ENCODE measurements around the gene SP100. TPM values are rescaled to one million over a fixed set of nuclear protein-coding genes. Genes with fewer than 3 reads are reported as not detected.
"Not testable (repeated sequence)": the region's sequence is repeated elsewhere in the genome, so short reads cannot be mapped to it uniquely, and the experiment has no call there.

SP100 gene
- total and polyA plus RNA-seq, 7 experiments from 2014 or later = 103 to 391 (median 211) TPM

DNA sequence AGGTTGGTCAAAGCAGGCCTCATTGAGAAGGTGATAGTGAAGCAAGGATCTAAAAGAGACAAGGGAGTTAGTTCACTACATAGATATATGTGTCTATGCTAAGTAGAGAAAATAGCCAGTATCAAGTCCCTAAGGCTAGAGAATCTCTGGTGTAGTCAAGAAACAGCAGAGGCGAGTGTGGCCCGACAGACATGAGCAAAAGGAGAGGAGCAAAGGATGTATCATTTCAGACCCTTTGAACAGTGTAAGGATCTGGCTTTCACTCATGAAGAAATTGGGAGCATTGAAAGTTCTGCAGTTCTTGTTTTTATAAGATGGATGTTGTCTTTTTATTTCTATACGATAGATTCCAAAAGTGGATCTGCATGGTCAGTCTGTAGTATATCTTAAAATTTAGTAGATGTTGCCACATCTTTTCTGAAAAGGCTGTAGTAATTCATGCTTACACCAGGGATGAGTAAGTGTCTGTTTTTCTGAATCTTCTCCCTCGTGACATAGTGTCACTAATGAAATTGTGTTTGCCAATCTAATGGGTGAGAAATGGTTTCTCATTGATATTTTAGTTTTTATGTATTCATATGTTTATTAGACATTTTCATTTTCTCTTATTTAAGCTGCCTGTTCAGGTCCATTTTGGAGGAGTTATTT lies 18.8 kb downstream of the SP100 start:
- H3K9me3 Mint-ChIP-seq = peaks cover 4 to 50% (median 7%) of the 10 kb centered on the region in 11 donors
- Histone ChIP-seq H3K9me3 (ENCODE audit: control insufficient read depth in 2 of 3, low read length in 3 of 3) (peaks cover 0 to 14% (median 2%) of the 10 kb centered on the region in 3 experiments), H3K36me3 (ENCODE audit: control insufficient read depth in 2 of 3, insufficient read depth in 3 of 3, low read length in 3 of 3) (peaks cover 0 to 28% (median 7%) of the 10 kb centered on the region in 3 experiments), H3K4me3 (ENCODE audit: low read length) (no peak overlapping the region), H3K4me1 (ENCODE audit: control insufficient read depth in 2 of 2, insufficient read depth in 2 of 2, low read length in 2 of 2) (peaks cover 26 to 33% of the 10 kb centered on the region in 2 donors), H3K27me3 (ENCODE audit: control insufficient read depth in 2 of 2, insufficient read depth in 2 of 2, low read length in 2 of 2) (no peaks in the 10 kb centered on the region), H3K27ac (ENCODE audit: low read depth, low read length) (peak overlapping the region; percentile 1)
- peak overlapping the region in 7 of 9 donors; percentile 29 to 83 (median 78) for H3K27ac Mint-ChIP-seq
- H3K36me3 Mint-ChIP-seq = peaks cover 14 to 85% (median 78%) of the 10 kb centered on the region in 5 donors
- H3K27me3 Mint-ChIP-seq = no peaks in the 10 kb centered on the region
- ATAC-seq = peak; percentile 54
- ChIA-PET POLR2A (interaction anchor here (0.6 kb wide), 1 partner anchor 431 kb away, joined by 3 read pairs; no protein-coding TSS in a partner anchor), CTCF (interaction anchor here (0.6 kb wide), 1 partner anchor 17 kb away, joined by 3 read pairs; no protein-coding TSS in a partner anchor)
- intact Hi-C loops (cut with micrococcal nuclease) = loop anchor here in 1 of 2 donors (5.0 kb wide), 1 partner anchor 38 kb away; no protein-coding TSS in a partner anchor
- peaks cover 40 to 66% (median 54%) of the 10 kb centered on the region in 7 donors for H3K4me1 Mint-ChIP-seq
- H3K4me3 Mint-ChIP-seq = peak overlapping the region in 5 of 10 donors; percentile 4 to 54 (median 18)
- DNase-seq = no peak

DNA sequence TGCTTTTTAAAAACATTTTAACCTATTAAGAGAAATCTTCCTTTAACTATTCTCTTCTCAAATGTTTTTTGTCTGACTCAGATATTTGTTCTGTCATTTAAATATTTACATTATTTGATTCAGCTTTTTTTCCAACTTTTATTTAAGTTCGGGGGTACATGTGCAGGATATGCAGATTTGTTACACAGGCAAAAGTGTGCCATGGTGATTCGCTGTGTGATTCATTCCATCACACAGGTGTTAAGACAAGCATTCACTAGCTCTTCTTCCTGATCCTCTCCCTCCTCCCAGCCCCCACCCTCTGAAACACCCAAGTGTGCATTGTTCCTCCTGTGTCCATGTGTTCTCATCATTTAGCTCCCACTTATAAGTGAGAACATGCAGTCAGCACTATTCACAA lies 19.4 kb downstream of the SP100 start:
- no peak overlapping the region for H3K4me3 Mint-ChIP-seq
- peaks cover 14 to 81% (median 73%) of the 10 kb centered on the region in 5 donors for H3K36me3 Mint-ChIP-seq
- H3K4me1 Mint-ChIP-seq = peaks cover 42 to 66% (median 51%) of the 10 kb centered on the region in 7 donors
- H3K27me3 Mint-ChIP-seq = no peaks in the 10 kb centered on the region
- Histone ChIP-seq H3K27ac (ENCODE audit: low read depth, low read length) (no peak overlapping the region), H3K27me3 (ENCODE audit: control insufficient read depth in 2 of 2, insufficient read depth in 2 of 2, low read length in 2 of 2) (no peaks in the 10 kb centered on the region), H3K4me3 (ENCODE audit: low read length) (no peak overlapping the region), H3K9me3 (ENCODE audit: control insufficient read depth in 2 of 3, low read length in 3 of 3) (peaks cover 0 to 14% (median 2%) of the 10 kb centered on the region in 3 experiments), H3K4me1 (ENCODE audit: control insufficient read depth in 2 of 2, insufficient read depth in 2 of 2, low read length in 2 of 2) (peaks cover 22 to 35% of the 10 kb centered on the region in 2 donors), H3K36me3 (ENCODE audit: control insufficient read depth in 2 of 3, insufficient read depth in 3 of 3, low read length in 3 of 3) (peaks cover 0 to 22% (median 7%) of the 10 kb centered on the region in 3 experiments)
- CTCF ChIA-PET = no interaction called here
- intact Hi-C loops (cut with micrococcal nuclease) = no loop called here
- ATAC-seq = no peak
- H3K27ac Mint-ChIP-seq = peak overlapping the region in 6 of 9 donors; percentile 17 to 79 (median 39)
- POLR2A ChIA-PET = interaction anchor here (0.6 kb wide), 1 partner anchor 432 kb away, joined by 3 read pairs; no protein-coding TSS in a partner anchor
- H3K9me3 Mint-ChIP-seq = peaks cover 4 to 44% (median 7%) of the 10 kb centered on the region in 11 donors
- DNase-seq = no peak

GRCh38 chr2:230439121-230439520 lies 23.1 kb downstream of the SP100 start:
- H3K27ac ChIP-seq (ENCODE audit: low read depth, low read length); H3K27me3 Mint-ChIP-seq; CTCF ChIA-PET; H3K27me3 ChIP-seq (ENCODE audit: control insufficient read depth in 2 of 2, insufficient read depth in 2 of 2, low read length in 2 of 2); H3K9me3 ChIP-seq (ENCODE audit: control insufficient read depth in 2 of 3, low read length in 3 of 3); DNase-seq; H3K4me3 ChIP-seq (ENCODE audit: low read length); POLR2A ChIA-PET; intact Hi-C loops (cut with micrococcal nuclease); ATAC-seq: not testable (repeated sequence)
- Mint-ChIP-seq H3K36me3 (peaks cover 4 to 65% (median 64%) of the 10 kb centered on the region in 5 donors), H3K27ac (peak overlapping the region in 8 of 9 donors; percentile 28 to 90 (median 66)), H3K4me1 (peaks cover 40 to 74% (median 55%) of the 10 kb centered on the region in 7 donors), H3K4me3 (peak overlapping the region in 9 of 10 donors; percentile 48 to 77 (median 55)), H3K9me3 (peaks cover 4 to 22% (median 6%) of the 10 kb centered on the region in 11 donors)
- Histone ChIP-seq H3K36me3 (ENCODE audit: control insufficient read depth in 2 of 3, insufficient read depth in 3 of 3, low read length in 3 of 3) (peaks cover 7 to 29% (median 11%) of the 10 kb centered on the region in 3 experiments), H3K4me1 (ENCODE audit: control insufficient read depth in 2 of 2, insufficient read depth in 2 of 2, low read length in 2 of 2) (peaks cover 30 to 37% of the 10 kb centered on the region in 2 donors)

GRCh38 chr2:230439590-230439989 lies 23.6 kb downstream of the SP100 start:
- Mint-ChIP-seq H3K27me3 (no peaks in the 10 kb centered on the region), H3K4me3 (peak overlapping the region; percentile 4 to 83 (median 64)), H3K27ac (peak overlapping the region; percentile 33 to 90 (median 79)), H3K36me3 (peaks cover 7 to 66% (median 63%) of the 10 kb centered on the region in 5 donors), H3K4me1 (peaks cover 38 to 73% (median 54%) of the 10 kb centered on the region in 7 donors), H3K9me3 (peaks cover 4 to 18% (median 6%) of the 10 kb centered on the region in 11 donors)
- CTCF ChIA-PET = no interaction called here
- Histone ChIP-seq H3K4me3 (ENCODE audit: low read length) (no peak overlapping the region), H3K4me1 (ENCODE audit: control insufficient read depth in 2 of 2, insufficient read depth in 2 of 2, low read length in 2 of 2) (peaks cover 30 to 37% of the 10 kb centered on the region in 2 donors), H3K27me3 (ENCODE audit: control insufficient read depth in 2 of 2, insufficient read depth in 2 of 2, low read length in 2 of 2) (no peaks in the 10 kb centered on the region), H3K36me3 (ENCODE audit: control insufficient read depth in 2 of 3, insufficient read depth in 3 of 3, low read length in 3 of 3) (peaks cover 8 to 33% (median 14%) of the 10 kb centered on the region in 3 experiments), H3K27ac (ENCODE audit: low read depth, low read length) (peak overlapping the region; percentile 22), H3K9me3 (ENCODE audit: control insufficient read depth in 2 of 3, low read length in 3 of 3) (peaks cover 0 to 9% (median 2%) of the 10 kb centered on the region in 3 experiments)
- POLR2A ChIA-PET = no interaction called here
- ATAC-seq (peak; percentile 50), DNase-seq (no peak)
- intact Hi-C loops (cut with micrococcal nuclease) = no loop called here

DNA sequence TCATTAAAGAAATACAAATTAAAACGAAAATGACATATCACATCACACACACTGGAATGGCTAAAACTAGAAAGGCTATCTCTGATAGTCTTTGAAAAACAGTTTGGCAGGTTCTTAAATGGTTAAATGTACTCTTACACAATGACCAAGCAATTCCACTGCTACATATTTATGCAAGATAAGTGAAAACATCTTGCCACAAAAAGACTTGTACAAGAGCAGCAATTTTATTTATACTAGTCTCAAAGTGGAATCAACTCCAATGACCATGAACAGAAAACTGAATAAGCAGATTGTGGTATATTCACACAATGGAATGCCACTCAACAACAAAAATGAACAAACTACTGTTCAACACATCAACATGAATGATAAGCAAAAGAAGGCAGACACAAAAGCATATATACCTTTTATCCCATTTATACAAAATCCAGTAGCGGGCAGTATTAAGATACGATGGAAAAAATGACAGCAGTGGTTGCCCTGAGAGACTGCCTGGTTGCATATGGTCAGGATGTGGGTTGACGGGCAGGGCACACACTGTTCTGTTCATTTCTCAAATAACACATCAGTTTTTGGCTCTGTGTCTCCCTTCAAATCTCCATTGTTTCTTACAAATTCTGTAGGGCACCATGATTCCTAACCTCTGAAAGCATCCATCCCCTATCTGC lies 25.4 kb downstream of the SP100 start:
- Mint-ChIP-seq H3K27ac (peak overlapping the region; percentile 52 to 87 (median 76)), H3K4me1 (peaks cover 33 to 69% (median 55%) of the 10 kb centered on the region in 7 donors), H3K4me3 (peak overlapping the region; percentile 32 to 78 (median 68)), H3K9me3 (peaks cover 1 to 4% (median 2%) of the 10 kb centered on the region in 11 donors), H3K36me3 (peaks cover 12 to 59% (median 56%) of the 10 kb centered on the region in 5 donors), H3K27me3 (no peaks in the 10 kb centered on the region)
- ChIA-PET POLR2A (no interaction called here), CTCF (no interaction called here)
- intact Hi-C loops (cut with micrococcal nuclease) = loop anchor here (1.0 to 5.0 kb wide), 6 partner anchors 8 to 223 kb away; partner anchors contain the start of gene SP100 (in 2 of the 2)
- Histone ChIP-seq H3K27ac (ENCODE audit: low read depth, low read length) (peak overlapping the region; percentile 46), H3K36me3 (ENCODE audit: control insufficient read depth in 2 of 3, insufficient read depth in 3 of 3, low read length in 3 of 3) (peaks cover 11 to 41% (median 20%) of the 10 kb centered on the region in 3 experiments), H3K4me1 (ENCODE audit: control insufficient read depth in 2 of 2, insufficient read depth in 2 of 2, low read length in 2 of 2) (peaks cover 30 to 37% of the 10 kb centered on the region in 2 donors), H3K9me3 (ENCODE audit: control insufficient read depth in 2 of 3, low read length in 3 of 3) (peaks cover 0 to 3% (median 2%) of the 10 kb centered on the region in 3 experiments), H3K4me3 (ENCODE audit: low read length) (peak overlapping the region; percentile 6), H3K27me3 (ENCODE audit: control insufficient read depth in 2 of 2, insufficient read depth in 2 of 2, low read length in 2 of 2) (no peaks in the 10 kb centered on the region)
- DNase-seq (peak in 7 of 9 donors; percentile 26 to 68 (median 46)), ATAC-seq (peak; percentile 84)

GRCh38 chr2:230443541-230443940 lies 27.5 kb downstream of the SP100 start:
- no peaks in the 10 kb centered on the region for H3K27me3 Mint-ChIP-seq
- no peak overlapping the region for H3K4me3 Mint-ChIP-seq
- no peaks in the 10 kb centered on the region for H3K9me3 Mint-ChIP-seq
- Histone ChIP-seq H3K4me3 (ENCODE audit: low read length) (no peak overlapping the region), H3K4me1 (ENCODE audit: control insufficient read depth in 2 of 2, insufficient read depth in 2 of 2, low read length in 2 of 2) (peaks cover 52% of the 10 kb centered on the region in 2 donors), H3K27ac (ENCODE audit: low read depth, low read length) (no peak overlapping the region), H3K27me3 (ENCODE audit: control insufficient read depth in 2 of 2, insufficient read depth in 2 of 2, low read length in 2 of 2) (no peaks in the 10 kb centered on the region), H3K36me3 (ENCODE audit: control insufficient read depth in 2 of 3, insufficient read depth in 3 of 3, low read length in 3 of 3) (peaks cover 14 to 53% (median 20%) of the 10 kb centered on the region in 3 experiments), H3K9me3 (ENCODE audit: control insufficient read depth in 2 of 3, low read length in 3 of 3) (no peaks in the 10 kb centered on the region)
- peaks cover 27 to 62% (median 61%) of the 10 kb centered on the region in 5 donors for H3K36me3 Mint-ChIP-seq
- peaks cover 42 to 82% (median 73%) of the 10 kb centered on the region in 7 donors for H3K4me1 Mint-ChIP-seq
- intact Hi-C loops (cut with micrococcal nuclease) = loop anchor here in 1 of 2 donors (5.0 kb wide), 1 partner anchor 36 kb away; no protein-coding TSS in a partner anchor
- POLR2A ChIA-PET = no interaction called here
- peak overlapping the region in 4 of 9 donors; percentile 33 to 67 (median 52) for H3K27ac Mint-ChIP-seq
- ATAC-seq = no peak
- CTCF ChIA-PET = no interaction called here
- no peak for DNase-seq

Data from naive thymus-derived CD4-positive, alpha-beta T cell (primary cell).